Effector CD4-positive, alpha-beta T cell (primary cell): ENCODE results near the gene MIER2.

Source experiments
- DNase-seq: peaks from one replicate; pipeline ENCODE4 v3.0.0-alpha.2; 2020

The MIER2 gene

DNA sequence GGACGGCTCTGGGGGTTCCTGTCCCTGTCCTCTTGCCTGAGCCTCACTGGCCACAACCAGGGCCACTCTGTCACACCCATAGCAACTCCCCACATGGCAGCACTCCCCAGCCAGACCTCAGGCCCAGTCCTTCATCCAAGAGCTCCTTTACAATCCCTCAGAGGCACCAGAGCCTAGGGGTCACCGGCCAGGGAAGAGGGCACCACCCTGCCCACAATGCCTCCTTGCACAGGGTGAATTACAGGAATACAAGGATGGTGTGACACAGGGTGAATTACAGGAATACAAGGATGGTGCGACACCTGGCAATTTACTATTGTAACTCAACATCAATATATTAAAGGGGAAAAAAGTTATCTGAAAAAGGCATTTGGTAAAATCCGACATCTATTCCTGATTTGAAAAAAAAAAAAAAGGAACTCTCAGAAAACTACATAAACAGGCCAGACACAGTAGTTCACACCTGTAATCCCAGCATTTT is 16.5 kb downstream of the MIER2 start:
- no peak for DNase-seq

DNA sequence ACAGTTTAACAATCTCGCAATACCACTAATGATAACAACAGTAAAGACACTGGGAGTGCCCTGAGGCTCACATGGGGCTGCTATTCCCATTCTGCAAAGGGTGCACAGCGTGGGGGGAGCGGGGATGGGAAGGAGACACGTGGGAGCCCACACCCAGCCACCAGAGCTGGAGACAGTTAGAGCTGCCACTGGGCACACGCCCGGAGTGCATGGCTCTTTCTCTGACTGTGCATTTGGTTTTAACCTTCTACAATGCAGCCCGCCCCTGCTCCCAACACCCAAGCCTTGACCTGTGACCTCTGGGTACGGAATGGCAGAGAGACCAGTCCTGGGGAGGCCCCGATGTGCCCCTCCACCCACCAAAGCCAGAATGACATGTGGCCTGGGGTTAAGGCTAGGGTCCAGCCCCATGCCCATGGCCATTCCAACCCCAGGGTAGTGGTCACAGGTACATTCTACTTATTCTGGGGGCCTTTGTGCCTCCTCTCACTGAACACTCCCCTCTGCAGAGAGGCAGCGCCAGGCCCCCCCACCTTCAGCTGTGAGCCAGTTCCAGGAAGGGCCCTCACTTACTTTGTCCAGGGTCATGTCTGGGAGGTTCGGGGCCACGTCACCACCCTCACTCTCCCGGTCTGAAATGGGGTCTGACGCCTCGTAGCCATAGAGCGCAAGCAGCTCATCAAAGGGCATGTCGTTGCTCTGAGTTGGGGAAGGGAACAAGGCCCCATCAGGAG is 17.1 kb downstream of the MIER2 start:
- no peak for DNase-seq

DNA sequence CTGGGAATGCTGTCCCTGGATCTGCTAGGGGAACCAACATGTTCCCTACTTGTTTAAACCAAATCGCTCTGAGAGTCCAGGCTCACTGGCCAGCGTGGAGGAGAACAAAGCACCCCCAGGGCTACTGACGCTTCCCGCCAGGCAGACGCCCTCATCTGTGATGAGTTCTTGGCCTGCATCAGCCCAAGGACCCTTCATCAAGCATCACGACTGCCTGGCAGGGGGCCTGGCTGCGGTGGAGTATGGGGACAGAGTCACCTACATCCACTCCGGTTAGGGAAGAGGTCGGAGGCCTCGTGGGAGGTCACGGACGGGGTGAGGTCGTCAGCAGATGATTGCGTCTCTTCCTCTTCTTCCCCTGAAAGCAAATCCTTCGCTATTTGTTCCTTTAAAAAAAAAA is 17.7 kb downstream of the MIER2 start:
- no peak for DNase-seq

DNA sequence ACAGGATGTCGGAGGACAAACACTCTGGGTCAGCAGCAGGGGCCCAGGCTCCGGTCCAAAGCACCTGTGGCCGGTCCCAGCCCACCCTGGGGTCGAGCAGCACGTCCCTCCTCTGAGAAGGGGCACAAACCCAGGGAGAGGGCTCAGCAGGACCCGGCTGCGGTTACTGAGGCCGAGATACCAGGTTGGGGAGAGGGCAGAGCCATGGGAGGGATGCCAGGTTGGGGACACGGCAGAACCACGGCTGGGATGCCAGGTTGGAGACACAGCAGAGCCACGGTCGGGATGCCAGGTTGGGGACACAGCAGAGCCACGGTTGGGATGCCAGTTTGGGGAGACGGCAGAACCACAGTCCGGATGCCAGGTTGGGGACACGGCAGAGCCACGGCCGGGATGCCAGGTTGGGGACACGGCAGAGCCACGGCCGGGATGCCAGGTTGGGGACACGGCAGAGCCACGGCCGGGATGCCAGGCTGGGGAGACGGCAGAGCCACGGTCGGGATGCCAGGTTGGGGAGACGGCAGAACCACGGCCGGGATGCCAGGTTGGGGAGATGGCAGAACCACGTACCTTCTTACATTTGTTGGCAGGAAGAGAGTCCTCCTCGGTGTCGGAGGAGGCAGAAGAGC is 18.5 kb downstream of the MIER2 start:
- no peak for DNase-seq

DNA sequence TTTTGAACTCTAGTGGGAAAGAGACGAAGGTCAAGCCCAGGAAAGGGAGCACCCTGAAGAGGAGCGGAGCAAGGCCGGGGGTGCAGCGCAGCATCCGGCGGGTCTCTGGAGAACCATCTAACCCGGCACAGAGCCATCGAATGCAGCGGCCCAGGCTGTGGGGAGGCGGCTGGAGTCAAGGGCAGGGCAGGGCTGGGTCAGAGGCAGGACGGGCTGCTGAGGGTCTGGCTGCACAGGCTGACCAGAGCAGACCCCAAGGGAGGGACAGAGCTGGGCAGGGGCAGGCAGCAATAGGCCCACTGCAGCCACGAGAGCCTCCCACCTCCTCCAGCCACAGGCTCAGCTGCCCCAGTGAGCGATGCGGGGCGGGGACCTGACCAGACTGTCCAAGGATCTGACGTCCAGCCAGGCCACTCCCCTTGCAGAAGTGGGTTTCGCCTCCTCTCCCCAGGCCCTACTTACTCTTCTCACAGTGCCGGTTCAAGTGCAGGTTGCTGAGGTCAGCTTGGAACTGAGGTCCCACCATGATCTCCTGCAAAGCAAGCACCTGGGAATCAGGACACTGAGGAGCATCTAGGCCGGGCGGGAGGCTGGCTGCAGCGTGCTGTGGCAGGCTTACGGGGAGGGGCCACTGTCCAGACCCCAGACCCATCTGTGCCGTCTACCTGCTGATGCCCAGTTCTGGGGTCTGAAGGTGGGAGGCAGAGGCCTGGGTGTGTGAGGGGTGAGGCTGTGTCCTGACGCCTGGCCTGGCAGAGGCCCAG is 19.2 kb downstream of the MIER2 start:
- no peak for DNase-seq

DNA sequence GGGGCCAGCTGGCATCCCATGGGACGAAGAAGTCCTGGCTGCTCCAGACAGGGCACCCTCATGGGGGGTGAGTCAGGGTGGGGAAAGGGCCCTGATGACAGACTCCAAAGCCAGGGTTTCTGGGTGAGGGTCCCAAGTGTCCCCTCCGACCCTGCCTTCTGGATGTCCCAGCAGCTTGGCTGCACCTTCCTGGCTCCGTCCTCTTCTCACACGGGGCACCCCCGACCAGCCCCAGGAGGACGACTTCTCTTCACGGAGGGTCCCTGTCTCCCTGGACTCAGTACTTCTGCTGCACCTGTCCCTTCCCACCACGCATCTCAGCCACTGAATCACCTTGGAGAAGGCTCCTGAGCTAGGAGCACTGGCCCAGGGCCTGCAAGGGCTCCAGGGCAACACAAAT is 19.9 kb downstream of the MIER2 start:
- DNase-seq = no peak

DNA sequence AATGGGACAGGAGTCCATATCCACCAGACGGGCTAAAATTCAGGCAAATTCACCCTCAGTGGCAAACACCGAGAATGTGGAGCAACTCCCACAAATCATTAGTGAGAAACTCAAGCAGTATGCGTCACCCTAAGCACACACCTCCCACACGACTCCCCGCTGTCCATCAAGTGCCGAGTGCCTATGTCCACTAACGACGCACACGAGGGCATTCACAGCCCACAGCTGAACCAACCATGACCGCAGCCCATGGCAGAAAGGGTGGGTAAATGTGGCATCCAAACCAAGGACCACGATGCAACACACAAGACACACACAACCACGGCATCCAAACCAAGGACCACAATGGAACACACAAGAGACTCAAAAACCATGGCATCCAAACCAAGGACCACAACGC is 22.0 kb downstream of the MIER2 start:
- no peak for DNase-seq

DNA sequence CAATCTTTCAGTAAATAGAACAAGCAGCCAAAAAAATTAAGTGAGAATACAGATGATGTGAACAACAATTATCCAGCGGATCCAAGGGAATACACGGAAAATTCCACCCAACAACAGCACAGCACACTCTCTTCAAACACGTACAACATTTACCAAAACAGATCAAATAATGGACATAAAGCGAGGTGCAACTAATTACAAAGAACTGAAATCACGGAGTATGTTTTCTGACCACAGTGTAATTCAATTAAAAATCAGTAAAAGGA is 26.2 kb downstream of the MIER2 start:
- DNase-seq = no peak

DNA sequence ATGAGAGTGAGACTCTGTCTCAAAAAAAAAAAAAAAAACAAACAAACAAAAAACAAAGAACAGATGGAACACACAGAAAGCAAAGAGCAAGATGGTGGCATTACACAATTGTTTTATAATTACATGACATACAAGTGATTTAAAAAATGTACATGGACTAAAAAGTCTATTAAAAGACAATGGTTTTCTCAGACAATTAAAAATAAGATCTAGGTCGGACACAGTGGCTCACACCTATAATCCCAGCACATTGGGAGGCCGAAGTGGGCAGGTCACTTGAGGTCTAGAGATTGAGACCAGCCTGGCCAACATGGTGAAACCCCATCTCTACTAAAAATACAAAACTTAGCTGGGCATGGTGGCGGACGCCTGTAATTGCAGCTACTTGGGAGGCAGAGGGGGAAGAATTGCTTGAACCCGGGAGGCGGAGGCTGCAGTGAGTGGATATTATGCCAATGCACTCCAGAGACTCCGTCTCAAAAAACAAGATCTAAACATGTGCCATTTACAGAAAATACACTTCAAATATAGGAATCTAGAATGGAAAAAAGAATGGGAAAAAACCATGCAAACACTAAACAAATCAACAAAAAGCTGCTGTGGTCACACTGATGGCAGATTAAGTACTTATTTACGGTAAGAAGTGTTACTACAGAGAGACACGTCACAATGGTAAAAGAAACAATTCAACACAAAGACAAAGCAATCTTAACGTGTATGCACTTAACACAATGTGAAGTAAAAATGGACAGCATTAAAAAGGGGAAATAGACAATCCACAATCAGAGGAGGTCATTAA is 26.7 kb downstream of the MIER2 start:
- DNase-seq = no peak

DNA sequence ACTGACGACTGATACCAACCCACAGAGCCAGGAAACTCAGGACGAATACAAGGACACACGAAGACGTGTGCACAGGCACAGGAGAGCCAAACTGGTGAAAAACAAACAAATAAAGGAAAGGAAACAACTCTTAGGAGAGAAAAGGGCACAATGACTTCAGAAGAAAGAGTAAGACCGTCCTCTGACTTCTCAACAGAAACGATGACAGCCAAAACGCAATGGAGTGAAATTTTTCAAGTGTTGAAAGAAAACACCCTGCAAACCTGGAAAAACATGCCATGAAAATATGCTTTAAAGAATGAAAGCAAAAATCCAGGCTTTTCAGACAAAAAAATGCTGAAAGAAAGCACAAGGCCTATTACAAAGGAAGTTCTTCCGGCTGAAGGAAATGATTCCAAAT is 28.8 kb downstream of the MIER2 start:
- no peak for DNase-seq

DNA sequence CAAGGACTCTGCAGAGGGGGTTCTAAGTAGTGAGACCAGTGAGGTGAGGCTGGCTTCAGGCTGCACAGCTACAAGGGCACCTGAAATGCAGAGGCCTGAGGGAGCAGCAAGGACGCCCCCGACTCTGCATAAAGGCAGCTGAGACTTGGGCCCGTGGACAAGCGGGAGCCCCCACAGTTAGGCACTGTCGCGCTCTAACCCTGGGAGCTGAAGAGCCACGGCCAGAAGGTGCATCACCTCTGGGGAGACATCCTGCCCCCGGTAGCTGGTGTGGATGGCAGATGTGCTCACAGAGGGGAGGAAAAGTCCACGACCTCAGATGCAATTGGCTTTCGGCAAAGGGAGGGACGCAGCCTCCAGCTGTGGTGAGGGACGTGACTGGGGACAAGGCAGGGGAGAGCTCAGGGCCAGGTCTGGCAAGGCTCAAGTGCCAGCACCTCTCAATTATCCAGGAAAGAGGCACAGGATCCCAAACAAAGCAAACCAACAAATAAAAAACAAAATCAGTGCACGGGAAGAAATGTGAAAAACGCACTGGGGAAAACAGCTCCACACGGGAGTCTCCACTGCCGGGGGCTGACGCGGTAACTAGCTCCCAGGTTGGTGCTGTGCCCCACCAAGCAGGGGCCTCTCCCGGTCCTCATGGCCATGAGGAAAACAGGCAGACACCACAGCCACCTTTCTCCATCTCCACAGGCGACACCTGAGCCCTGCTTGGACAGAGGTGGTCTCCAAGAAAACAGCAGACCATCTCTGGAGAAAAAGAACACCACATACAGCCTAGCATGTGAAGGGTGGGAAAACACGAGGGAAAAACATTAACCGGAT is 30.4 kb downstream of the MIER2 start:
- no peak for DNase-seq

DNA sequence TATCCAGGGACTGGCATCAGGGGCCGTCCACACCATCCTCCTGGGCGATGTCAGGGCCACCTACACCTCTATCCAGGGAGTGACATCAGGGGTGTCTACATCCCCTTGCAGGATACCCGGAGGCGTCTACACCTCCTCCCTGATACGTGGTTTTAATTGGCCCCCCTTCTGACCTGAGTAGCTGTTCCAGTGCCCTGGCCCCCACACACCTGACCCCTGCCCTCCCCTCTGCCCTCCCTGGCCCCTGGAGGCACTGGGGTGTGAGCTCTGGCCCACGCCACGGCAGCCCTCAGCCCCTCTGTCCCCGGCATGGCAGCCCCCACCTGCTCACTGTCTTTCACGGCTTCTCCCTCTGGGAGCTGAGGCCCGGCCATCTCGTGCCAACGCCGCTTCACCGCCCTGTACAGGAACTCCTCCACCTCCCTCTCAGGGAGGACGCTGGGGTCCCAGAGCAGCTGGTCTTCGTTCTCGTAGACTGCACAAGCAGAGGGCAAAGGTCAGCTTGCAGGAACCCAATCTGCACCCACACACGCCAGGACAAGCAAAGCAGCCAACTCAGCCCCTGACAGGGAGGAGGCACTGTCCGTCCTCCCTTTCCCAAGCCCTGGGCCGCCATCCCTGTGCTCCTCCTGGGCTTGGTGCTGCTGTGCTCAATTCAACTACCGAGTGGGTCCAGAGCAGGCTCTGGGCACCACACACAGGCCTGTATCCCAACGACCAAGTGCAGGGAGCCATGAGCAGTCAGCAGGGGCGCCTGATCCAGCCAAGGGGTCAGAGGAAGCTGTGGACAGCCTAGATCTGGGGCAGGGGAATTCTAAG is 31.2 kb downstream of the MIER2 start:
- DNase-seq = no peak

DNA sequence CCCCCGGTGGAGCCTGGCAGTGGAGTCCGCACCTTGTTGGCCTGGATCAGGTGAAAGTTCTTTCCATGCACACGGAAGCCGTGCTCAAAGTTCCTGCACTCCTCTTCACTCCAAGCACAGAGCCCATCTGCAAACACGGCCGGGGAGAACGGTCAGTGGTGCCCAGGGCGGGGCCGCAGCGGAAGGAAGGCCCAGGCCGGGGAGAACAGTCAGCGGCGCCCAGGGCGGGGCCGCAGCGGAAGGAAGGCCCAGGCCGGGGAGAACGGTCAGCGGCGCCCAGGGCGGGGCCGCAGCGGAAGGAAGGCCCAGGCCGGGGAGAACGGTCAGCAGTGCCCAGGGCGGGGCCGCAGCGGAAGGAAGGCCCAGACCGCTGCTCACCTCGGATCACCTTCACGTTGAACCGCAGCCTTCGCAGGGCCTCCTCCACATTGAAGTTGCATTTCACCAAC is 32.8 kb downstream of the MIER2 start:
- no peak for DNase-seq

DNA sequence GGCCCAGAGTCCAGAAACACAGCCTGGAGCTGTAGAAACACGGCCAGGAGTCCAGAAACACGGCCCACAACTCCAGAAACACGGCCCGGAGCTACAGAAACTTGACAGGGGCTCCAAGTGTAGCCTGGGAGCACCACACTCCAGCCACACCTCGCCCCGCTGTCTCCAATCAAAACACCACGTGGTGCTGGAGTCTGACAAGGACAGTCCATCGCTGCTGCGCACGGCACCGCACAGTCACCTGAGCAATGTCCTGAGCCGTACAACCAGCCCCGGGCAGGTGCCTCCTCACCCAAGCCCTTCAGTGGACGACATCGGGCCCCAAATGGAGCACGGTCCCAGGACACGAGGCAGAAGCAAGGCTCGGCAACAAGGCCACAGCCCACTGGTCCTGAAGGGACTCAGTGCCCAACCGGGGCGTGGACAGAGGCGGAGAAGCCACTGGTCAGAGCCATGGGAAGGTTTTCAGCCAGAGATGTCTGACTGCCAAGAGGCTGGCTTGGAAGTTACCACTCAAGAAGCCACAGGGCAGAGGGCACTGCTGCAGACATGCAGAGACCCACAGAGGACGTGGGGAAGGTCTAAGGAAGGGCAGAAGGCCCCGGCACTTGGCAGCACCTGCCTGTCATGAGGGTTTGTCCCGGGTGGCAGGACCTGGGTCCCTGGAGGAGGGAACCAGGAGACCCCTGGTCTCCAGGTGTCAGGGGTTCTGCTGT is 33.7 kb downstream of the MIER2 start:
- no peak for DNase-seq

DNA sequence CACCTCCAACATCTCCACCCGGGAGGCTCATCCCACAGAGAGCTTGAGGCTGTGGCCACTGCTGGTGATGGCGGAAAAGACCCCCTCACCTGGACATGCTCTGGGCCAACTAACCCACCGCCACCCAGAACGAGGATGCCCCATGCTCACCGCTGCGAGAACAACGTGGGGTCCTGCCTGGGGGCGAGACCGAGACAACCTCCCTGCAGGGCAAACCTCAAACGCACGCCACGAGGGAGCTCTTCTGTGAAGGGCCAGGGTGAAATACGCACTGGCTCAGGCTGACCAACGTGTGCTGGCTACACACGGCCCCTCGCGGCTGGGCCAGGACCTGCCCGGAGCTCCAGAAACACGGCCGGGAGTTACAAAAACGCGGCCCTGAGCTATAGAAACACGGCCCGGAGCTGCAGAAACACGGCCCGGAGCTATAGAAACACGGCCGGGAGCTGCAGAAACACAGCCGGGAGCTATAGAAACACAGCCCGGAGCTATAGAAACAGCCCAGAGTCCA is 34.4 kb downstream of the MIER2 start:
- no peak for DNase-seq

DNA sequence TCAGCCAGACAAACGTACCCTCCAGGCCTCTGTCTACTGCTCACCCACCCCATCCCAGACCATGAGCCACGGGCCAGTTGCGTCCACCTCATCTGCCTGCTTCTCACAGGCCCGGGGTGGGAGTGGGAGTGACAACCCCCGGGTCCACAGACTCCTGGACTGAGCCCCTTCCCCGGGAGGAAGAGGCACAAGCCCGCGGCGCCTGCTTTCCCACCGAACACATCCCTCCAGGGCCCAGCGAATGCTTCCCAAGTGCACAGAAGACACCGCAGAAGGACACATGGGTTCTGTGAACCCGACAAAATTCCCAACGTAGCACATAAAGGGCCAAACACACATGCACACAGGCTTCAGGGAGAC is 35.4 kb downstream of the MIER2 start:
- DNase-seq = no peak

DNA sequence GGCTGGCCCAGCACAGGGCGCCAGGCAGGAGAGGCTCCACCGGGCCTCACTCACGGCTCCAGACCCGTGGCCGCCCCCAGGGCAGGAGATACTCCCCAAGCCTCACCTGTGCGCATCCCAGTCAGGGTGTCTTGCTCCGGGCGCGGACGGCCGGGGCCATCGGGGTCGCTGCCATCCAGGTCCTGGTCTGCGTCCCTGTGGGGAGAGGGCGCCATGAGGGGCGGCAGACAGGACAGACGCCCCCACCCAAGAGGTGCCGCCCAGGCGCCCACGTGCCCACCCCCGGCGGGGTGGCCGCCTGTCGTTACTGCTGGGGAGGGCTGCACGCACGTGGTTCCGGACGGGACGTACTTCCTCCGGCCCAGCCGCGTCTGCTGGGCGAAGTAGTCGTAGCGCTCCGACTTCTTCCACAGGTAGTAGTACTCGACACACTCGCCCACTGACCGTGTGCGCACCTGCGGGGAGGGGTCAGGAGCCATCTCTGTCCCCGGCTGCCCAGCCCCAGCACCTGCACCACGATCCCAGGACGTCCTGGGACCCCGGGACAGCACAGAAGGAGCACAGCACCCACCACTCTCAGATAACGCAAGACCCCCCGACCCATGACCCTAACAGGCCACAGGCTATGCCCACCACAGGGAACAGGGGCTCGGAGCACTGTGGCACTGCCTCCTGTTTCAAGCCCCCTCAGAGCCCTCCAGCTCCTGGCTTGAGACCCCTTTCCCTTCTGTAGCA is 36.0 kb downstream of the MIER2 start:
- DNase-seq = no peak

DNA sequence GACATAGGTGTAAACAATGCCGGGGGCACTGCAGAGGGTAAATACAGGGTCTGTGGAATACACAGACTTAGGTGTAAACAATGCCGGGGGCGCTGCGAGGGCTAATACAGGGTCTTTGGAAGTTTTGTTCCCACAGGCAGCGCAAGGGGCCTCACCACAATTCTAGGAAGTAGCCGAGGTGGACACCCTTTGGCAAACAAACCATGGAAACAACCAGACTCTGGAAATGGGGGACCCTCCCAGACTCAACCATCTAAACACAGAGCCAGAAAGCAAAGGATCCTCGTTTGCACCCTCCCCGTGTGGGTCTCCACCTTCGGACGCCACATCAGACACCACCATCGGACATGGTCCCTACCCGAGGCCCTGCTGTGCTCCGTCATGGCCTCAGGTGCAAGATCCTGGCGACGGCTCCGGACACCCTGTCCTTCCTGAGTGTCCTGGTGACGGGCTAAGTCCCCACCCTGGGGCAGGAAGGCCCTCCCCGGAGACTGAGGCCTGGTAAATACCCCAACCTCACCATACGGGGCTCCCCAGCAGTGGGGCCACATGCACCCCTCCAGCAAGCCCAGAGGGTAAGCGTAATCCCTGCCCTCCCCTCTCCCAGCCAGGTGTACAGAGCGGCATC is 36.7 kb downstream of the MIER2 start:
- no peak for DNase-seq

DNA sequence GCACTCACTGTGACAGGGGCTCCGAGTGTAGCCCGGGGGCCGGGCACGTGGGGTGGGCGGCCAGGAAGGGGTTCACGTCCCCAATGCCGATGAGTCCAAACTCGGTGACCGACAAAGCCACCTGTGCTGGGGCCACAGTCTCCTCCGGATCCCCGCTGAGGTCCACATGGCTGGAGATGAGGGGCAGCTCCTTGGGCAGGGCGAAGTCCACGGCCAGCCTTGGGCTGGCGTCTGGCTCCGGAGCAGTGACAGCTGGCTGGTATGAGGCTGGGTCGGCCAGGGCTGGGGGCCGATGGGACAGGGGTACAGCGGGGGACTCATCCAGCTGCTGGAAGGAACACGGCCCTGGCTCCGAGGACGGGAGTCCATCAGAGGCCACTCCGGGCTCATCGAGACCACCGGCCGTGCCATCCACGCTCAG is 37.5 kb downstream of the MIER2 start:
- DNase-seq = no peak
